ENCODE results near the gene GLUD1. TPM values are rescaled to one million over a fixed set of nuclear protein-coding genes. Genes with fewer than 3 reads are reported as not detected.
"Not testable (repeated sequence)": the region's sequence is repeated elsewhere in the genome, so short reads cannot be mapped to it uniquely, and the experiment has no call there.

GLUD1 gene
- total RNA-seq, 1 donor from 2014 or later = 96.6 TPM

DNA sequence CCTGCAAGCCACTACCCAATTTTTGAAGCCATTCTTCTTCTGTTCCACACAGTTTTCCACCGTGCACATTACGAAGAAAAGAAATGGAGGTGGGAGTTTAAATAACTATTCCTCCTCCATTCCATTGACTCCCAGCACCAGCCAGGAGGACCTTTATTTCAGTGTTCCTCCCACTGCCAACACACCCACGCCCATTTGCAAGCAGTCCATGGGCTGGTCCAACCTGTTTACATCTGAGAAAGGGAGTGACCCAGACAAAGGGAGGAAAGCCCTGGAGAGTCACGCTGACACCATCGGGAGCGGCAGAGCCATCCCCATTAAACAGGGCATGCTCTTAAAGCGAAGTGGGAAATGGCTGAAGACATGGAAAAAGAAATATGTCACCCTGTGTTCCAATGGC, 86.3 kb downstream of the GLUD1 start:
- H3K9ac ChIP-seq (ENCODE audit: low read length); H3K4me1 Mint-ChIP-seq (ENCODE audit: low read depth, unreplicated experiment); H4K20me1 ChIP-seq (ENCODE audit: insufficient read depth, low read length); H3K4me1 ChIP-seq (ENCODE audit: insufficient read depth, low read length); H3K9me3 Mint-ChIP-seq (ENCODE audit: unreplicated experiment); H3K27ac ChIP-seq (ENCODE audit: low read depth, low read length); H2AFZ ChIP-seq (ENCODE audit: low read depth, low read length); DNase-seq (ENCODE audit: low read depth); H3K4me3 Mint-ChIP-seq (ENCODE audit: unreplicated experiment); H3K79me2 ChIP-seq (ENCODE audit: insufficient read depth, low read length); H3K9me3 ChIP-seq (ENCODE audit: insufficient read depth, low read depth, low read length); FAIRE-seq; H3K36me3 ChIP-seq (ENCODE audit: insufficient read depth, low read length); H3K27me3 ChIP-seq (ENCODE audit: insufficient read depth, low read length); H3K27ac Mint-ChIP-seq (ENCODE audit: unreplicated experiment); H3K27me3 Mint-ChIP-seq (ENCODE audit: low read depth, unreplicated experiment); H3K36me3 Mint-ChIP-seq (ENCODE audit: low read depth, unreplicated experiment); H3K4me3 ChIP-seq (ENCODE audit: insufficient read depth, low read depth, low read length); H3K4me2 ChIP-seq (ENCODE audit: low read length): not testable (repeated sequence)

DNA sequence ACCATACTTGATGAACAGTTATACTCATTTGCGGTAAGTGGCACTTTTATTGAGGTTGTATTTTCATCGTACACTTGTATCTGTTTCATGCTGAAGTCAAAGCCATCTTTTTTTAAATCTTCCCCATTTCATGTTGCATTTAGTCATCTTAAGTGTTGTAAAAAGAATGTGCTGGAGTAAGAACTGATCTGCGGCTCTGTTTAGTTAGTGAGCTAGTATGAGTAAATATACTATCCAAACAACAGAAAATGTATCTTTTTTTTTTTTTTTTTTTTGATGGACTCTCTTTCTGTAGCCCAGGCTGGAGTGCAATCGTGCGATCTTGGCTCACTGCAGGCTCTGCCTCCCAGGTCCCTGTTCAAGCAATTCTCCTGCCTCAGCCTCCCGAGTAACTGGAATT, 87.0 kb downstream of the GLUD1 start:
- H3K9me3 ChIP-seq (ENCODE audit: insufficient read depth, low read depth, low read length); H3K4me3 Mint-ChIP-seq (ENCODE audit: unreplicated experiment); H3K27ac ChIP-seq (ENCODE audit: low read depth, low read length); H3K4me3 ChIP-seq (ENCODE audit: insufficient read depth, low read depth, low read length); H3K4me1 ChIP-seq (ENCODE audit: insufficient read depth, low read length); DNase-seq (ENCODE audit: low read depth); H2AFZ ChIP-seq (ENCODE audit: low read depth, low read length); H4K20me1 ChIP-seq (ENCODE audit: insufficient read depth, low read length); H3K36me3 Mint-ChIP-seq (ENCODE audit: low read depth, unreplicated experiment); FAIRE-seq; H3K27me3 ChIP-seq (ENCODE audit: insufficient read depth, low read length); H3K79me2 ChIP-seq (ENCODE audit: insufficient read depth, low read length); H3K27ac Mint-ChIP-seq (ENCODE audit: unreplicated experiment); H3K36me3 ChIP-seq (ENCODE audit: insufficient read depth, low read length); H3K4me1 Mint-ChIP-seq (ENCODE audit: low read depth, unreplicated experiment); H3K9me3 Mint-ChIP-seq (ENCODE audit: unreplicated experiment); H3K27me3 Mint-ChIP-seq (ENCODE audit: low read depth, unreplicated experiment); H3K9ac ChIP-seq (ENCODE audit: low read length); H3K4me2 ChIP-seq (ENCODE audit: low read length): not testable (repeated sequence)

DNA sequence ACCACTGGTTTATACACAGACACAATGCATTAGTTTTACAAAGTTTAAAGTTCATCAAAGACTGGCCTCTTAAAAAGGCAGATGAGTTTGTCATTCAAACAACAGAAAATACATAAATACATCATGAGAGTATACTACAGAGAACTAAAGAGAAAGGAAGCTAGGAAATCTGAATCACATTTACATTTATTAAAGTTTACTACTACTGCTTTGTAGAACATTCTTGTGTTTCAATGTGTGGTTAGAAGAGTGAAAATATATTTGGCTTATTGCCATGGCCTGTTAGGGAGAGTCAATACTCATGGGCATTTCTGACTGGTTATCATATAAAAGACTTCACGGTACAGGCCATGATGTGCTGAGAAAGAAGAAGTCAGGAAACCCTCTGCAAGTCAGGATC, 87.5 kb downstream of the GLUD1 start:
- H3K9ac ChIP-seq (ENCODE audit: low read length); H3K9me3 Mint-ChIP-seq (ENCODE audit: unreplicated experiment); H2AFZ ChIP-seq (ENCODE audit: low read depth, low read length); H3K27me3 Mint-ChIP-seq (ENCODE audit: low read depth, unreplicated experiment); H3K4me3 ChIP-seq (ENCODE audit: insufficient read depth, low read depth, low read length); FAIRE-seq; H3K36me3 ChIP-seq (ENCODE audit: insufficient read depth, low read length); H3K9me3 ChIP-seq (ENCODE audit: insufficient read depth, low read depth, low read length); DNase-seq (ENCODE audit: low read depth); H3K4me1 Mint-ChIP-seq (ENCODE audit: low read depth, unreplicated experiment); H4K20me1 ChIP-seq (ENCODE audit: insufficient read depth, low read length); H3K27me3 ChIP-seq (ENCODE audit: insufficient read depth, low read length); H3K4me2 ChIP-seq (ENCODE audit: low read length); H3K4me1 ChIP-seq (ENCODE audit: insufficient read depth, low read length); H3K27ac ChIP-seq (ENCODE audit: low read depth, low read length); H3K27ac Mint-ChIP-seq (ENCODE audit: unreplicated experiment); H3K4me3 Mint-ChIP-seq (ENCODE audit: unreplicated experiment); H3K36me3 Mint-ChIP-seq (ENCODE audit: low read depth, unreplicated experiment); H3K79me2 ChIP-seq (ENCODE audit: insufficient read depth, low read length): not testable (repeated sequence)

DNA sequence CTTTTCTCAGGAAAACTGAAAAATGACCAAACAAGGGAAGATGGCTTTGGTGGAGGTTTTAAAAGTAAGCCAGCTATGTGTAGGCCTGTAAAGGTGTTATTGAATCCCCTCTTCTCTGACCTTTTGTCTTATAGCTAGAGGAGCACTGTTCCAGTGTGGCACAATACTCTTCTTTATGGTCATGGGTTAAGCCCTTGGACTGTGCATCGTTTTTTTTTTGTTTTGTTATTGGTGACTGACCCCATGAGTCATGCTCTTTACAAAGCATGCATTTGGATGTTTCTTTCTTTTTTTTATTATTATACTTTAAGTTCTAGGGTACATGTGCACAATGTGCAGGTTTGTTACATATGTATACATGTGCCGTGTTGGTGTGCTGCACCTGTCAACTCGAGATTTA, 94.2 kb downstream of the GLUD1 start:
- Mint-ChIP-seq H3K27ac (ENCODE audit: unreplicated experiment) (no peak overlapping the region), H3K4me3 (ENCODE audit: unreplicated experiment) (no peak overlapping the region), H3K4me1 (ENCODE audit: low read depth, unreplicated experiment) (peaks cover 11% of the 10 kb centered on the region), H3K27me3 (ENCODE audit: low read depth, unreplicated experiment) (peaks cover 2% of the 10 kb centered on the region), H3K36me3 (ENCODE audit: low read depth, unreplicated experiment) (no peaks in the 10 kb centered on the region), H3K9me3 (ENCODE audit: unreplicated experiment) (no peaks in the 10 kb centered on the region)
- Histone ChIP-seq H3K79me2 (ENCODE audit: insufficient read depth, low read length) (no peaks in the 10 kb centered on the region), H3K4me1 (ENCODE audit: insufficient read depth, low read length) (peaks cover 2% of the 10 kb centered on the region), H3K9ac (ENCODE audit: low read length) (no peak overlapping the region), H3K36me3 (ENCODE audit: insufficient read depth, low read length) (no peaks in the 10 kb centered on the region), H3K4me3 (ENCODE audit: insufficient read depth, low read depth, low read length) (no peak overlapping the region), H3K27ac (ENCODE audit: low read depth, low read length) (no peak overlapping the region), H3K27me3 (ENCODE audit: insufficient read depth, low read length) (no peaks in the 10 kb centered on the region), H4K20me1 (ENCODE audit: insufficient read depth, low read length) (no peaks in the 10 kb centered on the region), H2AFZ (ENCODE audit: low read depth, low read length) (no peak overlapping the region), H3K9me3 (ENCODE audit: insufficient read depth, low read depth, low read length) (no peaks in the 10 kb centered on the region), H3K4me2 (ENCODE audit: low read length) (no peak overlapping the region)
- DNase-seq (ENCODE audit: low read depth) (no peak), FAIRE-seq (no peak)
- TF ChIP-seq, protein P1, sequence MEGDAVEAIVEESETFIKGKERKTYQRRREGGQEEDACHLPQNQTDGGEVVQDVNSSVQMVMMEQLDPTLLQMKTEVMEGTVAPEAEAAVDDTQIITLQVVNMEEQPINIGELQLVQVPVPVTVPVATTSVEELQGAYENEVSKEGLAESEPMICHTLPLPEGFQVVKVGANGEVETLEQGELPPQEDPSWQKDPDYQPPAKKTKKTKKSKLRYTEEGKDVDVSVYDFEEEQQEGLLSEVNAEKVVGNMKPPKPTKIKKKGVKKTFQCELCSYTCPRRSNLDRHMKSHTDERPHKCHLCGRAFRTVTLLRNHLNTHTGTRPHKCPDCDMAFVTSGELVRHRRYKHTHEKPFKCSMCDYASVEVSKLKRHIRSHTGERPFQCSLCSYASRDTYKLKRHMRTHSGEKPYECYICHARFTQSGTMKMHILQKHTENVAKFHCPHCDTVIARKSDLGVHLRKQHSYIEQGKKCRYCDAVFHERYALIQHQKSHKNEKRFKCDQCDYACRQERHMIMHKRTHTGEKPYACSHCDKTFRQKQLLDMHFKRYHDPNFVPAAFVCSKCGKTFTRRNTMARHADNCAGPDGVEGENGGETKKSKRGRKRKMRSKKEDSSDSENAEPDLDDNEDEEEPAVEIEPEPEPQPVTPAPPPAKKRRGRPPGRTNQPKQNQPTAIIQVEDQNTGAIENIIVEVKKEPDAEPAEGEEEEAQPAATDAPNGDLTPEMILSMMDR (IDR thresholded peaks at IDR 0.05; ENCODE audit: insufficient read depth, low read depth, low read length) = no peak
- no peak for TF ChIP-seq EZH2 (IDR thresholded peaks at IDR 0.05; ENCODE audit: insufficient read depth, low read length)

Other genes starting within 250 kb of the GLUD1 start
- 0.27 and 0.46 TPM in 2 replicates for gene MMRN2, start 137.2 kb downstream of the GLUD1 start, total RNA-seq
- 3.0 TPM in 2 replicates for gene SNCG, start 136.2 kb downstream of the GLUD1 start, total RNA-seq
- gene ADIRF, start 126.4 kb downstream of the GLUD1 start, total RNA-seq = not detected in 2 replicates
- not detected in 2 replicates for gene FAM25A, start 74.5 kb downstream of the GLUD1 start, total RNA-seq
- 23.2 TPM in 2 replicates for gene SHLD2, start 363 bp upstream of the GLUD1 start, total RNA-seq
- gene NUTM2A, start 130.6 kb upstream of the GLUD1 start, total RNA-seq = 0.79 and 1.2 TPM in 2 replicates

Measured in astrocyte (in vitro differentiated cells and primary cell).